Pancreas (tissue), 10 donors: Measurements from ENCODE around the gene SLFN12L. TPM values are rescaled to one million over a fixed set of nuclear protein-coding genes. Genes with fewer than 3 reads are reported as not detected.
"Not testable (repeated sequence)": the region's sequence is repeated elsewhere in the genome, so short reads cannot be mapped to it uniquely, and the experiment has no call there.

Experiments used
- ATAC-seq, 4 donors: fragments of 200-7000 bp; cut with Tn5 transposase; one replicate each; pipeline versions ENCODE4 v1.8.0 to v1.9.1; 2020; ENCODE audit warnings: mild to moderate bottlenecking in 4 of 4, moderate library complexity in 4 of 4
- DNase-seq, 6 donors: peaks; one replicate each; pipeline ENCODE4 v3.0.0-alpha.2; 2020
- FAIRE-seq: peaks from 2 replicates; lab custom pipeline; 2012; peaks lifted over from hg19 to GRCh38; lab: Jason Lieb, UNC
- H3K27ac ChIP-seq, 4 donors: fragments of 200-600 bp; sonication (generic); 1 replicate in 3 of 4; 2 replicates in 1 of 4; pipeline versions ENCODE4 v1.5.0 to v1.8.0; 2020
- H3K27me3 ChIP-seq, 4 donors: fragments of 200-600 bp; one replicate each; pipeline ENCODE4 v1.8.0; 2021
- H3K36me3 ChIP-seq, 3 donors: fragments of 200-600 bp; sonication (generic) in 1 of 3; one replicate each; pipeline versions ENCODE4 v1.5.0 to v1.8.0; 2020 to 2021
- H3K4me1 ChIP-seq, 3 donors: fragments of 200-600 bp; one replicate each; pipeline ENCODE4 v1.8.0; 2021
- H3K4me3 ChIP-seq, 4 donors: fragments of 200-600 bp; sonication (generic) in 2 of 4; one replicate each; pipeline versions ENCODE4 v1.5.0 to v1.8.0; 2020 to 2021
- H3K9me3 ChIP-seq, 4 donors: fragments of 200-600 bp; one replicate each; pipeline ENCODE4 v1.8.0; 2021
- WGBS, 2 donors: extraction: QIAGEN DNeasy Blood & Tissue Kit; methylation state at CpG; one replicate each; pipeline ENCODE4 v1.1.7; 2013; 5-methylcytosine and 5-hydroxymethylcytosine counted together
- intact Hi-C, 3 donors: fragments of 100-400 bp; cut with DNase I; formaldehyde crosslinking; loops; one replicate each; pipeline versions ENCODE4 v1.11.1 to v1.14.2; 2022
- polyA plus RNA-seq, 2 donors: library from polyadenylated mRNA; stranded (reverse); fragments of 200-250 nt; gene quantifications; one replicate each; pipeline ENCODE4 v1.2.3, GENCODE V29; 2013
- total RNA-seq, 6 donors: library from RNA; stranded (reverse); fragmentation: NEBNext Ultra II Directional in 4 of 6; extraction: Animal tissue kit (Norgen Biotek cat#: 25700) in 4 of 6; gene quantifications; one replicate each; pipeline versions ENCODE4 v1.2.1 to v1.2.4, GENCODE V29; 2021 to 2023
- TF ChIP-seq, protein P1 (sequence below), 4 donors: fragments of 200-600 bp; sonication (generic) in 3 of 4; IDR thresholded peaks; one replicate each; pipeline versions ENCODE4 v1.5.0 to v1.8.0; 2021; ENCODE audit warnings: antibody characterized with exemption in 4 of 4
- donor health status: healthy with polysubstance abuse.
- donor health status: DM: no; HTN: no; CAD: no; lungs with moderate emphysema.
- donor health status: DM: no; HTN: no; CAD: no.
- donor health status: control.
- donor health status: control.
- donor health status: Bipolar disorder and iron deficiency.
- donor health status: DM: yes; HTN: yes; CAD: no.
- donor health status: DM: no; HTN: no; CAD: no.
- donor health status: DM: no; HTN: no; CAD: no.
- donor health status: DM: yes; HTN: yes; CAD: no.

The SLFN12L gene
- total and polyA plus RNA-seq, 8 donors = 0.08 to 0.95 (median 0.23) TPM; not detected in 1

DNA sequence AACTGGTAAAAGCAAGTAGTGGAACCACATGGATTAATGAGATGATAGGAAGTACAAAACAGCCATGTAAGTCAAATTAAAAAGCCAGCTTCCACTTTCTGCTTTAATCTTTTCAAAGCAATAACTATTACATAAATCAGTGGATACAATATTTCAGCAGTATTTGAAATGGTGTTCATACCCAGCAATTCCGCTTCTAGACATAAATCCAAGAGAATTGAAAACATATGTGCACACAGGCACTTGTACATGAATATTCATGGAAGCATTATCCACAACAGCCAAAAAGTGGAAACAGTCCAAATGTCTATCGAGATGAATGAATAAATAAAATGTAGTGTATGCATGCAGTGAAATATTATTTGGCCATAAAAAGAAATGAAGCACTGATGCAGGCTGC lies 27.4 kb downstream of the SLFN12L start:
- Histone ChIP-seq H3K36me3 (no peaks in the 10 kb centered on the region), H3K4me3 (no peak overlapping the region), H3K27ac (no peak overlapping the region), H3K27me3 (peaks cover 0 to 5% (median 2%) of the 10 kb centered on the region in 4 donors), H3K9me3 (no peaks in the 10 kb centered on the region), H3K4me1 (no peaks in the 10 kb centered on the region)
- FAIRE-seq (no peak), DNase-seq (no peak), ATAC-seq (no peak)
- TF ChIP-seq, protein P1, sequence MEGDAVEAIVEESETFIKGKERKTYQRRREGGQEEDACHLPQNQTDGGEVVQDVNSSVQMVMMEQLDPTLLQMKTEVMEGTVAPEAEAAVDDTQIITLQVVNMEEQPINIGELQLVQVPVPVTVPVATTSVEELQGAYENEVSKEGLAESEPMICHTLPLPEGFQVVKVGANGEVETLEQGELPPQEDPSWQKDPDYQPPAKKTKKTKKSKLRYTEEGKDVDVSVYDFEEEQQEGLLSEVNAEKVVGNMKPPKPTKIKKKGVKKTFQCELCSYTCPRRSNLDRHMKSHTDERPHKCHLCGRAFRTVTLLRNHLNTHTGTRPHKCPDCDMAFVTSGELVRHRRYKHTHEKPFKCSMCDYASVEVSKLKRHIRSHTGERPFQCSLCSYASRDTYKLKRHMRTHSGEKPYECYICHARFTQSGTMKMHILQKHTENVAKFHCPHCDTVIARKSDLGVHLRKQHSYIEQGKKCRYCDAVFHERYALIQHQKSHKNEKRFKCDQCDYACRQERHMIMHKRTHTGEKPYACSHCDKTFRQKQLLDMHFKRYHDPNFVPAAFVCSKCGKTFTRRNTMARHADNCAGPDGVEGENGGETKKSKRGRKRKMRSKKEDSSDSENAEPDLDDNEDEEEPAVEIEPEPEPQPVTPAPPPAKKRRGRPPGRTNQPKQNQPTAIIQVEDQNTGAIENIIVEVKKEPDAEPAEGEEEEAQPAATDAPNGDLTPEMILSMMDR (IDR thresholded peaks at IDR 0.05) = no peak
- 70 to 78% methylated on average over 2 of the region's 2 CpGs for WGBS, 2 donors
- intact Hi-C loops = no loop called here

DNA sequence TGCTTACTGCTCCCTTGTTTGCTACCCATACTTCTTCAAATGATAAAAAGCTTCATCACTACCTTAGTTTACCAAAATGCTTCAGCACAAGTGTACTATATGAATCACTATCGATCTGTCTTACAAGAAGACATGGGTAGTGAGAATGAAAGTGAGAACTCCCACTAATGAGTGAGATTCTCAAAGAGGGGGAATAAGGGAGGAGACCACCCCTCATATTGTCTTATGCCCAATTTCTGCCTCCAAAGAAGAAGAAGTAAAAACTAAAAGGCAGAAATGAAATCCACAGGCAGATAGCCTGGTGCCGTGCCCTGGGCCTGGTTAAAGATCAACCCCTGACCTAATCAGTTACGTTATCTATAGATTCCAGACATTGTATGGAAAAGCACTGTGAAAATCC lies 29.8 kb downstream of the SLFN12L start:
- intact Hi-C loops, H3K27ac ChIP-seq, H3K27me3 ChIP-seq, H3K4me3 ChIP-seq, H3K9me3 ChIP-seq, H3K36me3 ChIP-seq, ATAC-seq, FAIRE-seq, DNase-seq, H3K4me1 ChIP-seq: not testable (repeated sequence)
- WGBS, 2 donors = 33 to 44% methylated on average over 3 of the region's 3 CpGs

DNA sequence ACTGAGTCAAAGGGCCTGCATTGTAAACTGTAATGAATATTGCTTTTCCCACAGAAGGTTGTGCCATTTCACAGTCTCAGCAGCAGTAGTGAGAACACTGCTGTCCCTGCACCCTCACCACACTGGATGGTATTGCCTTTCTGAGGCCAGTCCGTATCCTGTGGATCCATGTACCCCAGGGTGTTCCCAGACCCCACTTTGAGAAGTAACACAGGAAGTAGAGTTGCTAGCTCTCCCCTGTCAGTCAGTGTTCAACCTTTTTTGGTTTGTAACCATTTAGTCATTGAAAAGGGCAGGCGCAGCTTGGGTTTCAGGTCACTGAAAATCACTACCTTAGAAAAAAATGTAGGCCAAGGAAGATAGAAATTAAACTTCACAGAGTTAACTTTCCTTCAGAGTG lies 37.9 kb downstream of the SLFN12L start:
- Histone ChIP-seq H3K27me3 (peaks cover 0 to 32% (median 11%) of the 10 kb centered on the region in 4 donors), H3K36me3 (no peaks in the 10 kb centered on the region), H3K9me3 (no peaks in the 10 kb centered on the region), H3K4me3 (no peak overlapping the region), H3K4me1 (no peaks in the 10 kb centered on the region), H3K27ac (no peak overlapping the region)
- intact Hi-C loops = loop anchor here in 1 of 3 donors (10.0 kb wide), 1 partner anchor 55 kb away; the partner anchor contains the start of gene SLFN13
- ATAC-seq = no peak
- WGBS, 2 donors = 57 to 73% methylated on average over 2 of the region's 2 CpGs
- DNase-seq = no peak
- FAIRE-seq = no peak
- TF ChIP-seq, protein P1 (IDR thresholded peaks at IDR 0.05) = no peak

DNA sequence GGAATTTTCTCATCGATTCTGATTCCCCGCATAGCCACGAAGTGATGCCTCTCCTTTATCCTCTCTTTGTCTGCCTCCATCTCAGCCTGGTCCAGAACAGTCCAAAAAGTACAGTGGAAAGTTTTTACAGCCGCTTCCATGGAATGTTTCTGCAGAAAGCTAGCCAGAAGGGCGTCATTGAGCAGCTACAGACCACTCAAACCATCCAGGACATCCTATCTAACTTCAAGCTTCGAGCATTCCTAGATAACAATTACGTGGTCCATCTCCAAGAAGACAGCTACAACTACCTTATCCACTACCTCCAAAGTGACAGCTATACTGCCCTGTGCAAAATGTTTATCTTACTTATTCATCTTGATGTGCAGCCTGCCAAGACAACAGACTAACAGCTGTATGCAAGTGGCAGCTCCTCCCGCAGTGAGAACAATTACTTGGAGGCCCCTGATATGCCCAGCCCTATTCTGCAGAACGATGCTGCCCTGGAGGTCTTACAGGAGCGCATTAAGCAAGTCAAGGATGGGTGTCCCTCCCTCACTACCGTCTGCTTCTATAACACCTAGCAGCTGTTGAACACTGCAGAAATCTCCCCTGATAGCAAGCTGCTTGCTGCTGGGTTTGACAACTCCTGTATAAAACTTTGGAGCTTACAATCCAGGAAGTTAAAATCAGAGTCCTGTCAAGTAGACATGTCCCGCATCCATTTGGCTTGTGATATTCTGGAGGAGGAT lies 38.9 kb downstream of the SLFN12L start:
- no peaks in the 10 kb centered on the region for H3K4me1 ChIP-seq
- H3K4me3 ChIP-seq = no peak overlapping the region
- intact Hi-C loops = loop anchor here in 1 of 3 donors (10.0 kb wide), 1 partner anchor 54 kb away; the partner anchor contains the start of gene SLFN13
- H3K27me3 ChIP-seq = peaks cover 1 to 41% (median 13%) of the 10 kb centered on the region in 4 donors
- no peak for DNase-seq
- no peaks in the 10 kb centered on the region for H3K36me3 ChIP-seq
- TF ChIP-seq, protein P1 (IDR thresholded peaks at IDR 0.05) = no peak
- no peak overlapping the region for H3K27ac ChIP-seq
- FAIRE-seq = no peak
- no peak for ATAC-seq
- WGBS, 2 donors = 14 to 22% methylated on average over 12 of the region's 12 CpGs
- H3K9me3 ChIP-seq = no peaks in the 10 kb centered on the region

DNA sequence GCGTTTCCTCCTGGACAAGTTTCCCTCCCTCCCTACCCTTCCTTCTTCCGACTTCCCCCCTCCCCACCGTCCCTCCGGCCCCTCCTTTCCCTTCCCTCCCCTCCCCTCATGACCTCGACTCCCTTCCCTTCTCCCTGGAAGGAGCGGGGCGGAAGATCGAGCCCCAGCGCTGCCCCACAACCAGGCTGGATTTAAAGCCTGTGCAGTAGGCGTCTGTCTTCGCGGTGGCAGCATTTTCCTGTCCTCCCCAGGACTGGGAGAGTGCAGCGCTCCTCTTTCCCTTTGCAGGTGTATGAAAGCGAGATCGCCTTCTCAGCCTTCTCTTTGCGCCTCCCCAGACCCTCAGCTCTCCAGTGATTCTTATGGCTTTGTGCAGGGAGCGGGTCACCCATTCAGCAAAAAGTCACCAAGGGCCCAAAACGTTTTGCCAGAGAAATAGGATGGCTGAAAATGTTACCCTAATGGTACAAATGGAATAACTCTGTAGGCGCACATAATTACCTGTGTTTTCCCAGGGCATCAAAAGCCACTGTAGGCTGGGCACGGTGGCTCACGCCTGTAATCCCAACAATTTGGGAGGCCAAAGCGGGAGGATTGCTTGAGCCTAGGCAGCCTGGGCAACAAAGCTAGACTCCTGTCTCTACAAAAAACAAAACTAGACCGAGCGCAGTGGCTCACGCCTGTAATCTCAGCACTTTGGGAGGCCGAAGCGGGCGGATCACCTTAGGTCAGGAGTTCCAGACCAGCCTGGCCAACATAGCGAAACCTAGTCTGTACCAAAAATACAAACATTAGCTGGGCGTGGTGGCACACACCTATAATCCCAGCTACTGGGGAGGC lies 40.8 kb downstream of the SLFN12L start:
- DNase-seq = no peak
- H3K36me3 ChIP-seq = no peaks in the 10 kb centered on the region
- no peaks in the 10 kb centered on the region for H3K9me3 ChIP-seq
- no peak overlapping the region for H3K27ac ChIP-seq
- no peak for FAIRE-seq
- intact Hi-C loops = loop anchor here in 1 of 3 donors (10.0 kb wide), 1 partner anchor 52 kb away; the partner anchor contains the start of gene SLFN13
- WGBS, 2 donors = 19 to 20% methylated on average over 26 to 30 of the region's 30 CpGs
- TF ChIP-seq, protein P1 (IDR thresholded peaks at IDR 0.05) = no peak
- H3K27me3 ChIP-seq = peaks cover 3 to 46% (median 13%) of the 10 kb centered on the region in 4 donors
- no peak for ATAC-seq
- H3K4me3 ChIP-seq = no peak overlapping the region
- H3K4me1 ChIP-seq = no peaks in the 10 kb centered on the region
